HG03196 (cell line): ENCODE measurements around the gene HSP90B1.

Experiments used
- ATAC-seq: cut with Tn5 transposase; IDR thresholded peaks from one replicate; pipeline ENCODE4 v1.9.1; 2021; ENCODE audit not compliant: unreplicated experiment

HSP90B1 gene

GRCh38 chr12:103930034-103930786 lies at the start of gene HSP90B1:
Gene HSP90B1 (plus strand): TSS chr12:103930410. CDS start chr12:103930516, 106 bp downstream.
- peak; percentile 64 for ATAC-seq

- ATAC-seq = no peak
Measured at GRCh38 chr12:103881261-103881660, 48.9 kb upstream of the HSP90B1 start.

DNA sequence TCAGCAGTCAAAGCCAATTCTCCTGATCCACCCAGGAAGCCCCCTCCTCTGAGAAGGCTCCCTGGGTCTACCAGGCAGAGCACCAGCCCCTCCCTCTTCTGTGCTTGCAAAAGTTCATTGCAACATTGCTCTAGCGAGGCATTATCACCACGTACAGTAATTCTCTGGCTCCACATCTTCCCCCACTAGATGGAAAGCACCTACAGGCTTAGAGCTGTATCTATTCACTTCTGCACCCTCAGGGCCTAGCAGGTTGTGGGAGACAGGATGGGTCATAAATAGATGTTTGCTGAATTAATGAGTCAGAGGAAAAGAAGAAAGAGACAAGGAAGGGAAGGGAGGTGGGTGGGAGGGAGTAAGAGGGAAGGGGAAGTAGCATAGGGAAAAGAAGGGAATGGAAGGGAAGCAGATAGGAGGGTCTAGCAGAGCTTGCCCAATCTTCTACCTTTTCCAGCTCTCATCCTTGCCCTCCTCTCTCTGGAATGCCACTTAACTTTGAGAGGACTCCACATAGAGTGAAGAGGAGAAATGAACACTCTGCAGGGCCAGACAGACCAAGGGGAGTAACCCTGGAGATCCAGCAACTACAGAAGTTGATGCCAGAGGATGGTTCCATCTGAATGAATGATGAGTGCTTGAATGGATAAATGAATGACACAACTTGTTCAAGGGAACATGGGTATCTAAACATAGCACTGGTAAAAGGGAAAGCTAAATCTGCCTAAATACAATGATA lies 47.2 kb upstream of the HSP90B1 start:
- no peak for ATAC-seq

- ATAC-seq = no peak
Measured at GRCh38 chr12:103883908-103884307, 46.3 kb upstream of the HSP90B1 start.

DNA sequence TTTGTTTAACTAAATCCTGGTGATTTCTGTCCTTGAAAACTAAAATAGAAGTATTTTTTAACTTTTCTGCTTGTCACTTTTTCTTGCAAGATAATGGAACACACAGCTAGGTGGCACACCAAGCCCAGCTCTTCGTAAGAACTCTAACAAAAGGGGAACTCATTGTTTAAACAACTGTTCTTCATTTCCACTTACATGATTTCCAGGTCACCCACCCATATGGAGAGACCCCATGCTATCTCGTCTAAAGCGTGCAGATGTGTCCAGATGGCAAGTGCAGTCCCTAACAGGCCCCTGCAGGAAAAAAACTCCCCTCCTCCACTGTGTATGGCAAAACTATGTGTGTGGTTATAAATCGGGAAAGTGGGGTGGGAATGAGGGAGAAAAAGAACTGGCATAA lies 45.9 kb upstream of the HSP90B1 start:
- no peak for ATAC-seq

- no peak for ATAC-seq
Measured at GRCh38 chr12:103886195-103886797, 43.9 kb upstream of the HSP90B1 start.

- no peak for ATAC-seq
Measured at GRCh38 chr12:103887738-103888137, 42.5 kb upstream of the HSP90B1 start.

DNA sequence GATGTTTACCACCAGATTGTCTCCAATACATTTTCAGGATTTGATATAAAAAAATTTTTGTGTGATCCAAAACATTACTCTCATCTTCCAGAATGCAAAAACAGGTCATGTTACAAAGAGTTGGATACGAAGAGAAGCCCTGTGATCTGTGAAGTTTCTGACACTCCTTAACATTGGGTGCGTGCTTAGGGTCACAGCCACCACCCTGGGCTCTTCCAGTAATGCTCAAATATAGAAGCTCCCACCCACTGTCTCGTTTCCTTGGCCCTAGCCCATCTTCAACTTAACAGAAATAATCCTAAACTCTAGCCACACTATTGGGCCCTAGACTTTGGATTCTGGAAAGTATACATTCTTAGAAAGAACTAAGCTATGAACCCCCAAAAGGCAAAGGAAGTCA lies 32.9 kb upstream of the HSP90B1 start:
- ATAC-seq = no peak

- ATAC-seq = no peak
Measured at GRCh38 chr12:103901518-103902173, 28.6 kb upstream of the HSP90B1 start.

GRCh38 chr12:103903993-103904392 lies 26.2 kb upstream of the HSP90B1 start:
- no peak for ATAC-seq

DNA sequence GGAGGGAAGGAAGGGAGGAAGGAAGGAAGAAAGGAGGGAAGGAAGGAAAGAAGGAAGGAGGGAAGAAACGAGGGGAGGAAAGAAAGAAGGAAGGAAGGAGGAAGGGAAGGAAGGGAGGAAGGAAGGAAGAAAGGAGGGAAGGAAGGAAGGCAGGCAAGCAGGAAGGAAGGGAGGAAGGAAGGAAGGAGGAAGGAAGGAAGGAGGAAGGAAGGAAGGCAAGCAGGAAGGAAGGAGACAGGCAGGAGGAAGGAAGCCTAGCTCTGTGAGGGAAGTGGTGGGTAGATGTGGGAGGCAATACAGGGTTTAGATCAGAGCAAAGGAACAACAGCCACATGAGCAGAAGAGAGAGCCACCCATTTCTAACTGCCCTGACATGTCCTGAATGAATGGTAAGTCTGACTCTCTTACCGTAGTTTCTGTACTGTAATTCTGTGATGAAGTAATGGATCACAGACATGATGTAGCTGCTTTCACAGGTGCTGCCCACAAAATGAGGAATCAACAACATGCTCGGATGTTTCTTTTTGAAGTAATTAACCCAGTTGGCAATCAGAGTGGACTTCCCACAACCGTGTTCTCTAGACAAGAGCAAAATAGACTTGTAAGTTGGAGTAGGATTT lies 24.4 kb upstream of the HSP90B1 start:
- no peak for ATAC-seq

DNA sequence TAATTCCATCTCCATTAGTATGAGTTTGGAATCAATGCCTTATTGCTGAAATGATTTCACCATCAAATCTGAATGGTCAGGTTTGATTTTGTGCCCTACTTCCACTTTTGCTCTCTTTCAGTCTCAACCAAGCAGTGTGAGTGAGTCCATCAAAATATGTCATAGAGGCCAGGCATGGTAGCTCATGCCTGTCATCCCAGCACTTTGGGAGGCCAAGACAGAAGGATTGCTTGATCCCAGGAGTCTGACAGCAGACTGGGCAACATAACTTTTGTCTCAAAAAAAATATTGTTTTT lies 22.0 kb upstream of the HSP90B1 start:
- ATAC-seq = no peak

- ATAC-seq = no peak
Measured at GRCh38 chr12:103908877-103909276, 21.3 kb upstream of the HSP90B1 start.

GRCh38 chr12:103909811-103910210 lies 20.4 kb upstream of the HSP90B1 start:
- no peak for ATAC-seq

- ATAC-seq = no peak
Measured at GRCh38 chr12:103912069-103912468, 18.1 kb upstream of the HSP90B1 start.

GRCh38 chr12:103913100-103913499 lies 17.1 kb upstream of the HSP90B1 start:
- ATAC-seq = no peak

DNA sequence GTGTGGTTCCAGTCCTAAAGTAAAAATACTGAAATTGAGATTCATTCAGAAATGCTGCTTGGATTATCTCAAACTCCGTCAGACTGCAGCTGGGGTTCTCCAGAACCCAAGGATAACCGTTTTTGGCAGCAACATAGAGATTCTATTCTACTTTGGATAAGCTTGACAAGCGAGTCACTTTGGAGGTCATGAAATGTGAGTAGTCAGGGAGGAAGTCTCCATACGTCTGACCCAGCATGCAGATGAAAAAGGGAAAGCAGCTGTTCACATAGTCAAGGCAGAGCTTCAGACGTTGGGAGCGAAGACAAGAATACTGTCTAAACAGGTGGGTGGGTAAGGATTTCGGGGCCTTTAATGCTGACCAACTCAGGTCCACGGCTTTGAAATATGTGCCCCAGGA lies 14.9 kb upstream of the HSP90B1 start:
- no peak for ATAC-seq

GRCh38 chr12:103917873-103918272 lies 12.3 kb upstream of the HSP90B1 start:
- no peak for ATAC-seq

DNA sequence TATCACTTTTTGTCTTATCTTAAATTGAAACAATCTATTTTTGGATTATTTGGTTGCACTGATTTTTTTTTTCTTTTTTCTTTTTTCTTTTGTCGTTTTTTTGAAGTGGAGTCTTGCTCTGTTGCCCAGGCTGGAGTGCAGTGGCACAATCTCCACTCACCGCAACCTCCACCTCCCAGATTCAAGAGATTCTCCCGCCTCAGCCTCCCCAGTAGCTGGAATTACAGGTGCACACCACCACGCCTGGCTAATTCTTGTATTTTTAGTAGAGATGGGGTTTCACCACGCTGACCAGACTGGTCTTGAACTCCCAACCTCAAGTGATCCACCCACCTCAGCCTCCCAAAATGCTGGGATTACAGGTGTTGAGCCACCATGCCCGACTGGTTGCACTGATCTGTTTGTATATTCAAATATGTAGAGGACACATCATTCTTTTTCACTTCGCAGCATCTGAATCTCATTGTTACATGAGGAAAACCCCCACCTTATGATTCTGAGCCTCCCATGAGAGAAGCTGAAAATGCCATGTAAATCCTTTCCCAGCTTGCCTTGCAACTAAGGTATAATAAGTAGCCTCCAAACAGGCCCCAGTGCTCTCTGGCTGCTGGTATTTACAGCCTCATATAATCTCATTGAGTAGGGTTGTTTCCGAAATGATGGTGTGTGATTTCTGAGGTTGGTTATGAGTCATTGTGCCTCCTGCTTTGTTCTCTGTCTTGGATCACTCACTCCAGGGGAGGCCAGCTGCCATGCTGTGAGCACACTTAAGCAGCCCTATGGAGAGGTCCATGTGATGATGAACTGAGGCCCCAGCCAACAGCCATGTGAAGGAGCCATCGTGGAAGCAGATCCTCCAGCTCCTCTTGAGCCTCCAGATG lies 5.2 kb upstream of the HSP90B1 start:
- peak; percentile 39 for ATAC-seq

DNA sequence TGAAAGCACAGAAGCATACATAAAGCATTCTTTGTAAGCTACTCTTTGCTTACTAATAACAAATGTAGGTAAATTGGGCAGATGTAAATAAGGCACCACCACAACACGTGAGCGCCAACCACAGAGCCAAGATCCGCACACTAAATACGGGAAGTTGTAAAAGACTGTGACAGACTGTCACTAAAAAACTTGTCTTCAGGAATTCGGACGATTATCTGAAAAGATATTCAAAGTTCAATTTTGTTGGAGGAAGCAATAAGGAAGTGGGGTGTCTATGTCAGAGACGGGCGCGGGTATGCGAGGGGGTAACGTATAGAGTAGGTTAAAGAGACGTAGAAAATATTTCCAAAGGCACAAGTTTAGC lies 1.5 kb upstream of the HSP90B1 start:
- peak; percentile 20 for ATAC-seq
